Neural progenitor cell (in vitro differentiated cells): ENCODE data around the gene MCF2L2.

Experiments used
- CTCF ChIP-seq: fragments of 200-600 bp; sonication (generic); IDR thresholded peaks from 2 replicates; pipeline ENCODE4 v1.5.1; 2017; ENCODE audit warnings: antibody characterized with exemption, mild to moderate bottlenecking
- EZH2 ChIP-seq: fragments of 200-600 bp; sonication (generic); IDR thresholded peaks from 2 replicates; pipeline ENCODE4 v1.6.1; 2017; ENCODE audit warnings: antibody characterized with exemption, mild to moderate bottlenecking, moderate library complexity
- EZH2phosphoT487 ChIP-seq: fragments of 200-600 bp; sonication (generic); IDR thresholded peaks from 2 replicates; pipeline ENCODE4 v1.6.1; 2017; ENCODE audit warnings: antibody characterized with exemption

GRCh38 chr3:183434503-183434902, 6.1 kb upstream of the MCF2L2 start:
- TF ChIP-seq CTCF (no peak), EZH2phosphoT487 (no peak), EZH2 (no peak)
